Right hindlimb (tissue), 1 donor: ENCODE results near the gene RNASEL.
A peak's percentile ranks its signal among the peaks of the same experiment; 100 is the strongest.

ENCODE experiments used
- DNase-seq: peaks from one replicate; pipeline ENCODE4 v3.0.0-alpha.2; 2018

The RNASEL gene

GRCh38 chr1:182600036-182600713 is 11.1 kb upstream of the RNASEL start:
- DNase-seq: no peak

GRCh38 chr1:182599339-182599738 is 10.3 kb upstream of the RNASEL start:
- DNase-seq: no peak

GRCh38 chr1:182598296-182598695 is 9.2 kb upstream of the RNASEL start:
- no peak for DNase-seq

- DNase-seq: no peak
These were observed 7.9 kb upstream of the RNASEL start for GRCh38 chr1:182596934-182597333.

- DNase-seq: peak; percentile 68
These were observed 6.7 kb upstream of the RNASEL start for GRCh38 chr1:182595641-182596240.

- no peak for DNase-seq
These were observed 875 bp upstream of the RNASEL start for GRCh38 chr1:182589931-182590330.

- no peak for DNase-seq
These were observed 464 bp upstream of the RNASEL start for GRCh38 chr1:182589520-182589919.

GRCh38 chr1:182587666-182588499 is 1.2 kb downstream of the RNASEL start:
- DNase-seq: no peak

GRCh38 chr1:182587093-182587492 is 2.0 kb downstream of the RNASEL start:
- no peak for DNase-seq

GRCh38 chr1:182586380-182586779 is 2.7 kb downstream of the RNASEL start:
- no peak for DNase-seq

GRCh38 chr1:182584746-182585145 is 4.3 kb downstream of the RNASEL start:
- no peak for DNase-seq

- no peak for DNase-seq
These were observed 8.3 kb downstream of the RNASEL start for GRCh38 chr1:182580736-182581135.

- DNase-seq: no peak
These were observed 13.4 kb downstream of the RNASEL start for GRCh38 chr1:182575540-182576149.

GRCh38 chr1:182574156-182574555 is 14.9 kb downstream of the RNASEL start:
- DNase-seq: no peak

- DNase-seq: no peak
These were observed 18.5 kb downstream of the RNASEL start for GRCh38 chr1:182570611-182570970.

- no peak for DNase-seq
These were observed 19.0 kb downstream of the RNASEL start for GRCh38 chr1:182569939-182570610.

- DNase-seq: no peak
These were observed 20.3 kb downstream of the RNASEL start for GRCh38 chr1:182568647-182569284.

- no peak for DNase-seq
These were observed 21.4 kb downstream of the RNASEL start for GRCh38 chr1:182567629-182568028.

GRCh38 chr1:182565537-182565936 is 23.5 kb downstream of the RNASEL start:
- DNase-seq: no peak

- no peak for DNase-seq
These were observed 24.6 kb downstream of the RNASEL start for GRCh38 chr1:182564406-182565004.

- no peak for DNase-seq
These were observed 26.0 kb downstream of the RNASEL start for GRCh38 chr1:182563095-182563494.

GRCh38 chr1:182561456-182561855 is 27.6 kb downstream of the RNASEL start:
- no peak for DNase-seq
